Uterus (tissue), 2 donors: ENCODE results near the gene CCDC157.

Experiments used
- POLR2A ChIP-seq, 2 donors: fragments of 450-650 bp; IDR thresholded peaks; one replicate each; pipeline ENCODE4 v1.6.1; 2016; ENCODE audit warnings: antibody characterized with exemption in 2 of 2, mild to moderate bottlenecking in 1 of 2, moderate library complexity in 1 of 2
- TF ChIP-seq, protein P1 (sequence below), 4 experiments: fragments of 200-600 bp in 2 of 4; fragments of 450-650 bp in 2 of 4; sonication (generic) in 2 of 4; IDR thresholded peaks; one replicate each; pipeline ENCODE4 v1.5.1; 2016 to 2019; ENCODE audit warnings: antibody characterized with exemption in 4 of 4, mild to moderate bottlenecking in 2 of 4, moderate library complexity in 1 of 4

DNA sequence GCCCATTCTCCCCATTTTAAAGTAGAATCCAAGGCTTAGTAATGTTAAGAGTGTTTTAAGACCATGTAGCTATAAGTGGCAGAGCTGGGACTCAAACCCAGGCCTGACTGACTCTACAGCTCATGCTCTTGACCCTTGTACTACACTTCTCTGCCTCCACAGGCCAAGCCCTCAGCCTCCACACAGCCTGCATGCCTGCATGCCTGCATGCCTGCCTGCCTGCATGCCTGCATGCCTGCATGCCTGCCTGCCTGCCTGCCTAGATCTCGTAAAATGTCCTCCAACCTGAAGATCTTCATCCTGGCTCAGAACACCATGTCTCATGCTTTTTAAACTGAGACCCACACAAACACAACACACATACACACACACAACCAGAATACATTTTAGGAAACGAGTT lies 48.7 kb upstream of the CCDC157 start:
- TF ChIP-seq, protein P1, sequence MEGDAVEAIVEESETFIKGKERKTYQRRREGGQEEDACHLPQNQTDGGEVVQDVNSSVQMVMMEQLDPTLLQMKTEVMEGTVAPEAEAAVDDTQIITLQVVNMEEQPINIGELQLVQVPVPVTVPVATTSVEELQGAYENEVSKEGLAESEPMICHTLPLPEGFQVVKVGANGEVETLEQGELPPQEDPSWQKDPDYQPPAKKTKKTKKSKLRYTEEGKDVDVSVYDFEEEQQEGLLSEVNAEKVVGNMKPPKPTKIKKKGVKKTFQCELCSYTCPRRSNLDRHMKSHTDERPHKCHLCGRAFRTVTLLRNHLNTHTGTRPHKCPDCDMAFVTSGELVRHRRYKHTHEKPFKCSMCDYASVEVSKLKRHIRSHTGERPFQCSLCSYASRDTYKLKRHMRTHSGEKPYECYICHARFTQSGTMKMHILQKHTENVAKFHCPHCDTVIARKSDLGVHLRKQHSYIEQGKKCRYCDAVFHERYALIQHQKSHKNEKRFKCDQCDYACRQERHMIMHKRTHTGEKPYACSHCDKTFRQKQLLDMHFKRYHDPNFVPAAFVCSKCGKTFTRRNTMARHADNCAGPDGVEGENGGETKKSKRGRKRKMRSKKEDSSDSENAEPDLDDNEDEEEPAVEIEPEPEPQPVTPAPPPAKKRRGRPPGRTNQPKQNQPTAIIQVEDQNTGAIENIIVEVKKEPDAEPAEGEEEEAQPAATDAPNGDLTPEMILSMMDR (IDR thresholded peaks at IDR 0.05): no peak
- no peak for TF ChIP-seq POLR2A (IDR thresholded peaks at IDR 0.05)
